HEK293T (cell line): ENCODE data around the gene CHRM4.

Experiments
- ARNT ChIP-seq: fragments of 450-650 bp; IDR thresholded peaks from 2 replicates; pipeline ENCODE4 v1.6.1; 2017; ENCODE audit warnings: mild to moderate bottlenecking
- L3MBTL2 ChIP-seq: fragments of 450-650 bp; conservative IDR thresholded peaks from 2 replicates; pipeline ENCODE4 v1.6.1; 2016; ENCODE audit warnings: mild to moderate bottlenecking
- NFRKB ChIP-seq: fragments of 450-650 bp; IDR thresholded peaks from 2 replicates; pipeline ENCODE4 v1.6.1; 2016; ENCODE audit warnings: mild to moderate bottlenecking, moderate library complexity
- SP1 ChIP-seq: fragments of 450-650 bp; IDR thresholded peaks from 2 replicates; pipeline ENCODE4 v1.6.1; 2017
- SUZ12 ChIP-seq: fragments of 450-650 bp; IDR thresholded peaks from 2 replicates; pipeline ENCODE4 v1.6.1; 2016; ENCODE audit warnings: mild to moderate bottlenecking

- no peak for TF ChIP-seq L3MBTL2
- TF ChIP-seq ARNT, result no peak
- TF ChIP-seq SUZ12, result no peak
- TF ChIP-seq NFRKB, result no peak
- TF ChIP-seq SP1, result no peak
Observed at GRCh38 chr11:46389450-46390330, 1.9 kb downstream of the CHRM4 start.
